Right hindlimb (tissue), 1 donor: ENCODE results near the gene NFYB.
A peak's percentile ranks its signal among the peaks of the same experiment; 100 is the strongest.

Experiments used
- DNase-seq: peaks from one replicate; pipeline ENCODE4 v3.0.0-alpha.2; 2018

Gene NFYB

GRCh38 chr12:104109446-104110271 is 28.4 kb downstream of the NFYB start:
- no peak for DNase-seq

- peak; percentile 88 for DNase-seq
These were observed 29.1 kb downstream of the NFYB start for GRCh38 chr12:104108755-104109445.

GRCh38 chr12:104106965-104107364 is 31.0 kb downstream of the NFYB start:
- DNase-seq: no peak

- no peak for DNase-seq
These were observed 32.5 kb downstream of the NFYB start for GRCh38 chr12:104105461-104105860.

- no peak for DNase-seq
These were observed 40.1 kb downstream of the NFYB start for GRCh38 chr12:104097954-104098353.

GRCh38 chr12:104095289-104095688 is 42.7 kb downstream of the NFYB start:
- no peak for DNase-seq

- no peak for DNase-seq
These were observed 43.7 kb downstream of the NFYB start for GRCh38 chr12:104094284-104094683.

- no peak for DNase-seq
These were observed 46.9 kb downstream of the NFYB start for GRCh38 chr12:104091136-104091535.

- no peak for DNase-seq
These were observed 47.3 kb downstream of the NFYB start for GRCh38 chr12:104090685-104091084.

GRCh38 chr12:104083769-104084475 is 54.1 kb downstream of the NFYB start:
- no peak for DNase-seq

- no peak for DNase-seq
These were observed 57.2 kb downstream of the NFYB start for GRCh38 chr12:104080764-104081163.

- DNase-seq: no peak
These were observed 59.0 kb downstream of the NFYB start for GRCh38 chr12:104079024-104079423.

- DNase-seq: no peak
These were observed 64.3 kb downstream of the NFYB start for GRCh38 chr12:104073699-104074098.

GRCh38 chr12:104072099-104072498 is 65.9 kb downstream of the NFYB start:
- DNase-seq: no peak
